GM19324 (cell line): ENCODE data around the gene CLCN4.

ENCODE experiments used
- ATAC-seq: cut with Tn5 transposase; IDR thresholded peaks from one replicate; pipeline ENCODE4 v1.9.1; 2021; ENCODE audit warnings: mild to moderate bottlenecking, moderate library complexity; ENCODE audit not compliant: unreplicated experiment, low FRiP score

The CLCN4 gene

DNA sequence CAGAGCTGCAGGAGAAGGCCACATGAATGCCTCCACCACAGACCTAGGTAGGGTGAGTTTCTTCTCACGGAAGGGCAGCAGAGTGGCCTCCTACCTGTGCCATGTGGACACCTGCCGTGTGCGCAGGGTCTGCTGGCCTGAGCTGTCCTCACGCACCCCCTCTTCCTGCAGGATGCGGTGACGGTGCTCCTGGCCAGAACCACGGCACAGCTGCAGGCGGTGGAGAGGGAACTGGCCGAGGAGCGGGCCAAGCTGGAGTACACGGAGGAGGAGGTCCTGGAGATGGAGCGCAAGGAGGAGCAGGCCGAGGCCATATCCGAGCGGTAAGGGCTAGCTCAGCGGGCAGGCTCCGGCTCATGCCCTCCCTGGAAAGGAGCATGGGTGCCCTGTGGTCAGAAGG lies 28.4 kb upstream of the CLCN4 start:
- no peak for ATAC-seq

DNA sequence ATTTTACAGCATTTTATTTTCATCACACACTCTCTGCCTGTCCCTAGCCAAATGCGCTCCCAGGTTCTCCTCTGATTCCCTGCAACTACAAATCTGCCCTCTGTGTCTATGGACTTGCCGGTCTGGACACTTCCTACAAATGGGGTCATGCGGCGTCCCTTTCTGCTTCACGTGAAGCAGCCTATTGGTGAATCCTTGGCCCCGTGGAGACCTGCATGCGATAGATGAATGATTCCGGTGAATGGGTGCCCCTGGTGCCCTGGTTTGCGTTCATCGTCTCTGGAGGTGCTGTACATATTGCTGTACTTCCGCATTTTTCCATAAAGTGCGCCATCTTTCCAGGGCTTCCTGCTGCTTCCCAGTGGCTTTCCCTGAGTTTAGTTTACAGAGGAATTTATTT lies 27.5 kb upstream of the CLCN4 start:
- ATAC-seq = no peak

DNA sequence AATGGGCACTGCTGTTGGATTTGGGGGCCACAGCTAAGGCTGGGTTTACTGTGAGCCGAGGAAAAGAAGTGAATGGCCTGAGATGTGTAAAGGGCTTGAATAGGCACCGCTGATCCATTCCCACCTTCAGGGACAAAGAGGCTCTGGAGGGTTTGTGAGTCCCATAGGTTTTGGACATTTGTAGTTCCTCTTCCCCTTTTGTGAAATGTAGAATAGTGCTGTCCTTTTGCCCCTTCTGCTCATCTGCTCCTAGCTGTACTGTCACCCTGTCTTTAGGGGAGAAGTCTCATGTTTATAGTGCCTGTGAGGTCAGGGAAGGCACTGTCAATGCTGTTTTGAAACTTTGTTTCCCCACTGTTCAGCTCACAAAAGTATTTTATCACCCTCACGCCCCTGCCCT lies 26.4 kb upstream of the CLCN4 start:
- no peak for ATAC-seq

DNA sequence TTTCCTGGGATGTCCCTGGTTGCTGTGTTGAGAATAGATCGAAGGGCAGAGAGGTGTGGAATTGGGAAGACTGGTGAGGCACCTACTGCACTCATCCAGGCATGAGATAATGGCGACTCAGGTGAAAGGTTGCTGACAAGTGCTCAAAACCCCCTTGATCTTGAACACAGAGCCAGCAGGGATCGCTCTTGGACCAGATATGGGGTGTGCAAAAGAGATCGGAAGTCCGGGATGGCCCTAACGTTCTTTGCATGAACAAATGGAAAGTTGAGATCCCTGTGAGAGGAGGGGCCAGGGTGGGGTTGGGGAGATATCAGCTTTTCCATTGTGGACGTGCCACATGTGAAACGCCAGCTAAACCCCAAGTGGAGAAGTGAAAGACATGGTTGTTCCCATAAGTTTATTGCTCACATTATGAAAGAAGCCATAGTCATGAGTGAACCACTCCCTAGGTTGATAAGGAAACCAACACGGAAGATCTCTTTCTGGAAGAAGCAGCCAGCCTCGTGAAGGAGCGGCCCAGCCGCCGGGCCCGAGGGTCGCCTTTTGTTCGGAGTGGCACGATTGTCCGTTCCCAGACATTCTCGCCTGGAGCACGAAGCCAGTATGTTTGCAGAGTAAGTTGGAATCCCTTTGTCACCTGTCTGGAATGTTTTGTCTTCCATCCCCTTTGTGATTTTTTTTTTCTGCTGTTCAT lies 22.6 kb upstream of the CLCN4 start:
- no peak for ATAC-seq

DNA sequence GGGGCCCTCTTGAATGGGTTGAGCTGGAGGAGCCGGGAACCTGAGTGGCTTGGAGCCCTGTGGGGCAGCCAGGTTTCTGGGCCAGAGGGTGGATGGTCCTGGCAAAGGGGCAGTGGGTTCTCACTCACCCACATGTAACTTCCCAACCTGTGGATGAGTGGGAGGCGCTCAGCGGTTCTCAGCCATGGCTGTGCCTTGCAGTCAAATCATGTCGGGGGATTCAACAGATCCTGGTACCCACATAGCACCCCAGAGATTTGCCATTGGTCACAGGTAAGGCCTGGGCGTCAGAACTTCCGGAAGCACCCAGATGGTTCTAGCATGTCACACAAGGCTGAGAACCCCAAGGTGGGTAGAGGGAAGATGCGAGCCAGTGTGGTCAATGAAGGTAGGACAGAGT lies 21.9 kb upstream of the CLCN4 start:
- no peak for ATAC-seq

DNA sequence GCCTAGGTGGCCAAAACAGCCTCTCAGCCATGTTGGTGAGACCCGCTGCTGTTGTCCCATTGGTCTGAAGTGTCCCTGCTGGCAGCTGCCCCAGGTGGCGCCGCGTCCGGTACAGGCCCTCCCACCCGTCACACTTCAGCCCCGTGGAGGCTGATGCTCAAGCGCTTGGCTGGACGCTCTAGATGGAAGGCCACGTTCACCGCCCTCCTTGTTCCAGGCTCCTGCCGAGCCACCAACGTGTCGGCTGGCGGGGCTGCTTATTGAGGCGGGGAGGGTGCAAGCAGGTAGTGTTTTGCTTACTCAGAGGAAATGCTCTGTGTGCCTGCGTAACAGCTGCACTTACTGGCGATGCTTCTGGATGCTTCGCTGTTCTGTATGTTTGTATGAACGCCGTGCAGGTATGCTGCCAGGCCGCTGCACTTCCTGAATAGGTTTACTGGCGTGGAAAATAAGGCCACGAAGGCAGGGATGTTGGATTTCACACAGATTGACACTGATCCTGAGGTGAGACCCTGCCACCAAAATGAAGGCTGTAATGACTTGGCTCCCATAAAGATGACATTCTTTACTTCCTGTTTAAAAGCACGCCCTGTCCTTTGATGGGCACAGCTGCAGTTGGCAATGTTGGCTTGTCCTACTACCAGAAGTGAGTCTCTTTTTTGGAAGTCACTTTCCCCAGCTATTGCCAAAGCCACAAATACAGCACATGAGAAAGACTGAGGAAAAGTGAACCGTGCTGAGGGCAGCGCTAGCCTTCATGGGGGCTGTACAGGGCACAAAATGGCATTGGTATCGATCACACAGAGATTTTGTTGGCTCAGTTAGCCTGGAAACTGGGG lies 21.0 kb upstream of the CLCN4 start:
- no peak for ATAC-seq

DNA sequence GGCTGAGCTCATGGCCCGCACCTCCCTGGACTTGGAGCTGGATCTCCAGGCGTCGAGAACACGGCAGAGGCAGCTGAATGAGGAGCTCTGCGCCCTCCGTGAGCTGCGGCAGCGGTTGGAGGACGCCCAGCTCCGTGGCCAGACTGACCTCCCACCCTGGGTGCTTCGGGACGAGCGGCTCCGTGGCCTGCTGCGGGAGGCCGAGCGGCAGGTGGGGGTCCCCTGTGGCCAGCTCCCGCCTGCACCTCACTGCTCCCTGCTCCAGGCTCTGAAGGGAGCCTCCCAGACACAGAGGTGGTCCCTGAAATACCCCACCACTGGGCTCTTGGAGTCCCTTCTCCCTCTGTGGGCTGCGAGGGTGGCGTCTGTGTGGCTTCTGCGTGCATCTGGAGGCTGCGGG lies 18.0 kb upstream of the CLCN4 start:
- no peak for ATAC-seq

DNA sequence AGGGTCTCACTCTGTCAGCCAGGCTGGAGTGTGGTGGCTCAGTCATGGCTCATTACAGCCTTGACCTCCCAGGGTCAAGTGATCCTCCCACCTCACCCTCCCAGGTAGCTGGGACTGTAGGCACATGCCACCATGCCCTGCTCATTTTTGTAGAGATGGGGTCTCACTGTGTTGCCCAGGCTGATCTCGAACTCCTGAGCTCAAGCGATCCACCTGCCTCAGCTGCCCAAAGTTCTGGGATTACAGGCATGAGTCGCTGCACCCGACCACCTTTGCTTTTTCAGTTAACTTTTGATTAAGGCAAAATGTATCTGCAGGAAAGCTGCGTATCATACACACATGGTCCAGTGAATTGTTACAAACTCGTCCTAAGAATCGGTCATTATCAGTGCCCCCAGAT lies 16.5 kb upstream of the CLCN4 start:
- ATAC-seq = no peak

DNA sequence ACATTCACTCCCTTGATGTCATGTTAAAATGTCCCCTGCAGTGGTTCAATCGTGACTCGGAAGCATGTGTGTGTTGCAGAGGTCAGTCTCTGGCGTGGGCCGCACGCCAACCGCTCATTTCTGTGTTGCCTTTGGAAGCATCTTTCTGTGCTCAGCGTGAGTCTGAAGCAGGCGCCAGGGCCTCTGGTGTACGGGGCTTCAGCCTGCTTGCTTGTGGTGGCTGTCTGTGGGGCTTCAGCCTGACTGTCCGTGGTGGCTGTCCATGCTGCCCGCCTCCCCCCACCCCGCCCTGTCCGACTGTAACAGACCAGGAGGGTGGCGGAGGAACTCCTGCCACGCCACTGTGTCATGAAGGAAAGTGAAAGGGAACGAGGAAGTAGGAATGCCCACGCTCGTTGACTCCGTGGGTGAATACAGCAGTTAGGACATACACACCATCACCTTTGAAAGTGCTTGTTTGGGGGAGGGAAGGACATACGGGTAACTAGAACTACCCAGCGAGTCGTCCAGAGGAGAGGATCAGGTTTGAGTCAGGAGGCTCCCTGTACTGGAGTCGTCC lies 14.7 kb upstream of the CLCN4 start:
- no peak for ATAC-seq

DNA sequence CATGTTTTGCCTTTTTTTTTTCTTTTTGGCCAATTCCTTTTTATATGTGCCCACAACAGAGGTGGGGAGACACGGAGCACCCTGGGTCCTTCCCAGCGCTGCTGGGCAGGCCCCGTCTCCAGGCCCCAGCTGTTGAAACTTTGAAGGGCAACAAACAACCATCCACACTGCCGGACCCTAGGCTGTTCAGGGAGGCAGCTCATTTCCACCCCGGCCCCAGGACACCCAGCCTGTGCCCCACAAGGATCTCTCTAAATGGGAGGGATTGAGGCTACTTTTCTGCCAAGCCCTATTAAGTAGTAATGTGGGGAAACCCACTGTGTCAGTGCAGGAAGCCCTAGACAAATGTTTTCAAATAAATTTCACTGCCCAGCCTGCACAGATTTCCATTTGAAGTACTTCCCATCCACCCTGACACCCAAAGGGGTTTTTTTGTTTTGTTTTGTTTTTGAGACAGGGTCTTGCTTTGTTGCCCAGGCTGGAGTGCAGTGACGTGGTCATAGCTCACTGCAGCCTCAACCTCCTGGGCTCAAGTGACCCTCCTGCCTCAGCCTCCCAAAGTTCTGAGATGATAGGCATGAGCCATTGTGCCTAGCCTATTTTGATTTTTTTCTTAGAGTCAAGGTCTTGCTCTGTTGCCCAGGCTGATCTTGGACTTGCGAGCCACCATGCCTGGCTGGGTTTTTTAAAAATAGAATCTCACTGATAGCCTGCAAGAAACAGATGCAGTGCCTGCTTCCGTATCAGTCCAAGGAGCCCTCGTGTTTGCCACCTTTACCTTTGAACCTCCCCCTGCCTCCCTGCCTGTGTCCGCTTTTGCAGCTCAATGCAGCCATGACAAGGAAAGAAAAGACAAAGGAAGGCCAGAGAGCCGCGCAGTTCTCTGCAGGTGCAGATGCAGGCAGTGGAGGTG lies 13.4 kb upstream of the CLCN4 start:
- ATAC-seq = no peak

DNA sequence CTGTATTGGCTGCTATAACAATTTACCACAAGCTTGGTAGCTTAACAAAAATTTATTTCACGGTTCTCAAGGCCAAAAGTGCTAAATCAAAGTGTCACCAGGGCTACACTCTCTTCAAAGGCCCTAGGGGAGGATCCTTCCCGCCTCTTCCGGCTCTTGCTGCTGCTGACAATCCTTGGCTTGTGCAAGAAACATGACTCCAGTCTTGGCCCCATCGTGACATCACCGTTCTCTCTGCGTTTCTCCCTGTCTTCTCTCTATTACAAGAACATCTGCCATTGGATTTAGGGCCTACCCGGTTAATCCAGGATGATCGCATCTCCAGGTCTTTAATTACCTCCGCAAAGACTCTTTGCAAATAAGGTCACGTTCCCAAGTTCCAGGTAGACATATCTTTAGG lies 10.4 kb upstream of the CLCN4 start:
- ATAC-seq = no peak

DNA sequence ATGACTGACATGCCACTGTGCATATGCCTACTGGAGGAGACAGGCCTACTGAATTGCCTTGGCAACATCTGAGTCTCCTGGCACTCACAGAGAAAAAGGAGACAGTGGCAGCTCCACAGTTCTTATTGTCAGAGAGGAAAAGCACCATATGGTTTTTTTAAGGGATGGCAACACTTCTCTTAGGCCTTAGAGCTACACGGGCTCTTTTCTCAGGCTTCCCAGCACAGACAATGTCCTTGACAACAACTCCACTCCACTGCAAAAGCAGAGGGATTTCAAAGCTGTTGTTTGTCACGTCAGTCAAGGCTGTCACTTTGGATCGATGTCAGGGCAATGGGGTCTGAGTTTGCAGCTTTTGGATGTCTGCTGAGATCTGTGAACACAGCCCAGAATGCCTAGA lies 4.7 kb upstream of the CLCN4 start:
- ATAC-seq = no peak

DNA sequence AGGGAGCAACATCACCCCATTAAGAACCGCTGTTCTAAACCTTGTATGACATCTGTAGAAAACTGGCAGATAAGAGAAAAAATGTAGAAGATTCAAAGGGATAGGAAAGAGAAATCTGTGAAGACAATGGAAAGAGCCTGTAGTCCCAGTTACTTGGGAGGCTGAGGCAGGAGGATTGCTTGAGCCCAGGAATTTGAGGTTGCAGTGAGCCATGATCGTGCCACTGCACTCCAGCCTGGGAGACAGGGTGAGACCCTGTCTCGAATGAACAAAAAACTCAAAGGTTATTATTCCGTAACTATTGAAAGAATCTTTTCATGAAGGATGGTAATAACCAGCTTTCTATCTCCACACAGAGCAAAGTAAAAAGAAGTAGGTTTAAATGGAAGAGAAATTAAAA lies 1.6 kb upstream of the CLCN4 start:
- no peak for ATAC-seq

DNA sequence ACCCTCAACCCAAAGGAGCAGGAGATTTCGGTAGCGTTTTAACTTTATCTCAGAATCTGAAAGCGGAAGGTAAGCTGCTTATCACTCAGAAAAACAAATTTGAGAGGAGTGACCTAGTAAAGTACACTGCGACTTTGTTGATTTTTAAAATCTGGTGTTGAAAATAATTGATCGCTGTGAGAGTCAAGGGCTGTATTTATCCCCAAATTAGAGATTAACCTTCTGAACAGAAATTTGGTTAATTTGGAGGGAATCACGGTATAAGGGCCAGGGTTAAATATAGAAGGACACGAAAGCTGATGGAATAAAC lies 212 bp downstream of the CLCN4 start:
- ATAC-seq = no peak

DNA sequence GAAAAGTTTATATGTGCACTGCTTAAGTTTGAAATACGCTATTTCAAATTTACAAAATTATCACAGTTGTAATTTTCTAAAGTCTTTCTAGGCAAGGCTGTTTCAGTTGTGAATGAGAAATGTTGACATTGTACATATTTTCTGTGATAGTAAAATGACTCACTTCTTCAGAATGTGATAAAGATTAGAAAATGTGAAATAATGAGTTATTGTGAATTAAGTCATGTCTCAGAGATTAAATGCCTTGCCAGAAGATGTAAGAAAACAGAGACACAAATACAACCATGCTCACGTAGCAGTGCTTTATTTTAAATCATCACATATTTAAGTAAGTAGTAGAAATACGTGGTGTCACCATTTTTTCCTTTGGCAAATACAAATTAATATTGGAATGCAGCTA lies 768 bp downstream of the CLCN4 start:
- ATAC-seq = no peak

DNA sequence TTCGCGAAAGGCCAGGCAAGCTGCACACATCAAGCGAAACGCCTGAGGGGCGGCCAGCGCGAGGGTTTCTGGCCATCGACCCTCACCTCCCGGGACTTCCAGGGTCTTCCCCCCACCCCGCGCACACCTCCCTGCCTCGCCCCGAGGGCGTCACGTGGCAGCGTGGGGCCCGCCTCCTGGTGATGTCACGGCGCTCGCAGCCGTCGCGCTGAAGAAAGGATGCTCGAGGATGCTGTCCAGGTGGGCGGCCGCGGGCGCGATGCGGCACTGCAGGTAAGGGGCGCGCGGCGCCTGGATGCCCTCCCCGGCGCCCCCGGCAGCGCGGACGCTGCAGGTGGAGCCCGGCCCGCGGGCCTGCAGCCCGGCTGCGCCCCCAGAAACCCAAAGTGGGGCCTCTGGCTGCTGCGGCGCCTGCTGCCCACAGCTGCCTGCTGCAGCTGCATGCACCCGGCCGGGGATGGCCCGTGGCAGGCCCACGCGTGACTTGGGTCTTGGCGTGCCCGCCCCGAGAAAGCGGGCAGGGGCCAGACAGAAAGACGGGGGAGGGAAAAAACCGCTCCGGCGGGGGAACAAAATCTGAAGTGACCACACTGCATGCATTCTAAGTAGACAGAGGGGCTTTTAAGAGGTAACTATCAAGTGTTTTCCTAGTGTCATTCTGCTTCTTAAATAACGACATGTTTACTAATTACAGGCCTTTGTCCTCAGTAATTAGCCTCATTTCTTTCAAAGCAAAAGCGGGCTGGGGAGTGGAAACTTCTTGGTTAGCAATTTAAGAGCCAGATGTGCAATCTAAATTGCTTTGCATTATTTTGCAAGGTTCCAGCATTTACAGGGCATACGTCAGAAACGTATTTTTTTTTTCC lies 1.7 kb downstream of the CLCN4 start:
- no peak for ATAC-seq

DNA sequence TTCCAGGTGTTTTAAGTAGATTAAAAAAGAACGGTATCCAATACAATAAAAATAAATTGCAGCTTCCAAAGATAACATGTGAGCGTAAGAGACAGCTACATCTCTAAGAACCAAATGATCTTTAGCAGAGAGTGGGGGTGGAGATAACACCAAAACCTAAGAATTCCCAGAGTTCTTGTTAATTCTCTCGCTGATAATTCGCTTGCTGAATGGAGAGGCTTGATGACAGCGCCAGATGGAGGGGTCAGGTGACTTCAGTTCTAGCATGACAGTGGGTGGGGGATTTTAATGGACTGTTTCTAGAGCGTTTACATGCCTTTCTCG lies 2.3 kb downstream of the CLCN4 start:
- ATAC-seq = no peak

DNA sequence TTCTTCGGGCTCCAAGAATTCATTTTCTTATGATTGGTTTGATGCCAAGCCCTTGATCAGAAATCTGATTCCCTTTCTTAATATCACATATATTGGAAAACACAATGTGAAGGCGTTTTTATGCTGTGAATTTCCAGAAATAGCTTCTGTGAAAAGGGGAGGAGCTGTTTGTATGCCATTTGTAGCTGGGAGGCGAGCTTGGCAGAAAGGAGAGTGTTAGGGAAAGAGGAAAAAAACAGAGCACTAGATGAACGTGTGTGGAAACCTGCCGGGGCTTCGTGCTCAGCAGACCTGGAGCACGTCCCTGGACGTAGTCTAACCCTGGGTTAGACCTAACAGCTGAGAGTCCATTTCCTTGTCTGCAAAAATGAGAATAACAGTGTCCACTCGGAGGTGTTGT lies 3.4 kb downstream of the CLCN4 start:
- no peak for ATAC-seq

DNA sequence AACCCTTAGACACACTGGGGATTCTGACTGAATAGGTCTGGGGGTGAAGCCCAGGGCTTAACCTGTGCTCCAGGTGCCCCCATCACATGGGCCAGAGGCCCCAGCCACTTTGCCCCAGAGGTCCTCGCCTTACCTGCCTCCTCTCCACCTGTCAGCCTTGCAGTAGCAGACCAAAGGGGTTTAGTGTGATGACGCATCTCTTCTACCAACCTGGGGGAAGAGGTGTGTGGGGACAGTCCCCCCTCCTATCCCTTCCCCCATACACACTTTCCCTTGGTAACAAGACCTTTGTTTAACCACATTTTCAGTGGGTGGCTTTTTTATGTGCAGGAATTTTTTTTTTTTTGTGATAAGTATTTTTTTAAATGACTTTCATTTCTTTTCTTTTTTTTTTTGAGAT lies 6.3 kb downstream of the CLCN4 start:
- ATAC-seq = no peak

DNA sequence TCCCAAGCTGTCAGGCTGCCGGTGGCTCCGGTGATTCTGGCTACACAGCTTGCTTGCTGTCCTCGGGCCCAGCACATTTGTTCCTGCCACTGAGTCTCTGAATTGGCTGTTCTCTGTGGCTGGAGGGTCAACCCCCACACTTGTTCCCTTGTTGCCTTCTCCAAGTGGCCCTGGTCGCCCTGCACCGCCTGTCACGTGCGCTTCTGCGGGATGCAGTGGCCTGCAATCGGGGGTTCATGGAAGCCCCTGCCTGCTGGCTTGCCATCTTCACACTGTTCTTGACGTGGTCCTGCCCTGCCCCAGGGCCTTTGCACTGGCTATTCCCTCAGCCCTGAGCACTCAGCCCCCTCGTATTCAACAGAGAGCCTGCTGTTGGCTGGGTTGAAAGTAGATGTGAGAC lies 8.1 kb downstream of the CLCN4 start:
- no peak for ATAC-seq
